Astrocyte of the spinal cord (primary cell): ENCODE results near the gene LHFPL2.

ENCODE experiments used
- DNase-seq: peaks from one replicate; pipeline ENCODE4 v3.0.0; 2011; ENCODE audit warnings: low read depth, low spot score
- H3K4me3 ChIP-seq: 2 replicates; pipeline ENCODE4 v1.5.1; 2011; ENCODE audit warnings: low read depth, mild to moderate bottlenecking, low read length, moderate library complexity
- CTCF ChIP-seq: IDR thresholded peaks from 2 replicates; pipeline ENCODE4 v1.5.1; 2012; ENCODE audit warnings: low read depth, mild to moderate bottlenecking, low read length, inconsistent platforms
- in situ Hi-C: cut with HindIII; loops from 2 replicates; pipeline ENCODE4 v1.10.0; 2017; ENCODE audit warnings: low sequenced_read_pairs

The LHFPL2 gene

GRCh38 chr5:78637468-78637867 lies 11.1 kb downstream of the LHFPL2 start:
- no peak for DNase-seq
- in situ Hi-C loops = no loop called here
- no peak overlapping the region for H3K4me3 ChIP-seq
- no peak for TF ChIP-seq CTCF

- in situ Hi-C loops = no loop called here
- DNase-seq = no peak
- no peak for TF ChIP-seq CTCF
- no peak overlapping the region for H3K4me3 ChIP-seq
Observed at GRCh38 chr5:78636682-78637081, 11.9 kb downstream of the LHFPL2 start.

GRCh38 chr5:78634634-78635033 lies 13.9 kb downstream of the LHFPL2 start:
- peak; percentile 22 for TF ChIP-seq CTCF
- DNase-seq = no peak
- H3K4me3 ChIP-seq = no peak overlapping the region
- in situ Hi-C loops = no loop called here

- no peak for DNase-seq
- TF ChIP-seq CTCF = no peak
- in situ Hi-C loops = no loop called here
- no peak overlapping the region for H3K4me3 ChIP-seq
Observed at GRCh38 chr5:78634229-78634628, 14.3 kb downstream of the LHFPL2 start.

- peak; percentile 77 for DNase-seq
- no peak overlapping the region for H3K4me3 ChIP-seq
- TF ChIP-seq CTCF = no peak
- in situ Hi-C loops = no loop called here
Observed at GRCh38 chr5:78633700-78634099, 14.9 kb downstream of the LHFPL2 start.

GRCh38 chr5:78632467-78632866 lies 16.1 kb downstream of the LHFPL2 start:
- no peak for TF ChIP-seq CTCF
- in situ Hi-C loops = no loop called here
- no peak overlapping the region for H3K4me3 ChIP-seq
- DNase-seq = no peak

- no peak for DNase-seq
- H3K4me3 ChIP-seq = no peak overlapping the region
- in situ Hi-C loops = no loop called here
- no peak for TF ChIP-seq CTCF
Observed at GRCh38 chr5:78631931-78632330, 16.6 kb downstream of the LHFPL2 start.
